Activated CD8-positive, alpha-beta T cell treated with anti-CD3 and anti-CD28 coated beads for 36 hours (primary cell): ENCODE measurements around the gene CCR1. TPM values are rescaled to one million over a fixed set of nuclear protein-coding genes. Genes with fewer than 3 reads are reported as not detected.
A peak's percentile ranks its signal among the peaks of the same experiment; 100 is the strongest.

Experiments
- ATAC-seq: fragments of 200-7000 bp; cut with Tn5 transposase; one replicate; pipeline ENCODE4 v1.10.0; 2021; ENCODE audit warnings: mild to moderate bottlenecking, moderate library complexity
- CTCF ChIA-PET: fragments of 350-600 bp; sonication (Branson Sonifier 250); formaldehyde crosslinking; loops from one replicate; lab custom pipeline; 2021; ENCODE audit warnings: antibody characterized with exemption; lab: Charles Lee
- POLR2A ChIA-PET: fragments of 350-600 bp; sonication (Branson Sonifier 250); formaldehyde crosslinking; loops from one replicate; lab custom pipeline; 2021; ENCODE audit warnings: antibody characterized with exemption; lab: Charles Lee
- DNase-seq: peaks from one replicate; pipeline ENCODE4 v3.0.0-alpha.2; 2020
- H3K27ac Mint-ChIP-seq: one replicate; pipeline ENCODE4 v1.8.0; 2021; ENCODE audit warnings: mild to moderate bottlenecking, mixed read lengths
- H3K27me3 Mint-ChIP-seq: one replicate; pipeline ENCODE4 v1.8.0; 2021; ENCODE audit warnings: mixed read lengths
- H3K36me3 Mint-ChIP-seq: one replicate; pipeline ENCODE4 v1.8.0; 2021; ENCODE audit warnings: low read depth, mixed read lengths
- H3K4me1 Mint-ChIP-seq: one replicate; pipeline ENCODE4 v1.8.0; 2021; ENCODE audit warnings: low read depth, mixed read lengths
- H3K4me3 Mint-ChIP-seq: one replicate; pipeline ENCODE4 v1.8.0; 2021; ENCODE audit warnings: mild to moderate bottlenecking, moderate library complexity, mixed read lengths
- H3K9me3 Mint-ChIP-seq: one replicate; pipeline ENCODE4 v1.8.0; 2021; ENCODE audit warnings: mixed read lengths
- CTCF ChIP-seq: fragments of 200-600 bp; IDR thresholded peaks from one replicate; pipeline ENCODE4 v1.8.0; 2022; ENCODE audit warnings: antibody characterized with exemption, mild to moderate bottlenecking
- intact Hi-C: fragments of 100-400 bp; cut with micrococcal nuclease; formaldehyde crosslinking; loops from one replicate; pipeline ENCODE4 v1.10.0; 2022
- total RNA-seq, 2 experiments: library from RNA; stranded (reverse); gene quantifications; one replicate each; pipeline ENCODE4 v1.2.3, GENCODE V29; 2021

CCR1 gene
- total RNA-seq, 2 experiments from 2014 or later: 0.67 to 1.1 TPM

GRCh38 chr3:46214751-46215352 lies 6.7 kb upstream of the CCR1 start:
- H3K27ac Mint-ChIP-seq: no peak overlapping the region
- H3K36me3 Mint-ChIP-seq: no peaks in the 10 kb centered on the region
- ATAC-seq: no peak
- peaks cover 2% of the 10 kb centered on the region for H3K9me3 Mint-ChIP-seq
- no peaks in the 10 kb centered on the region for H3K27me3 Mint-ChIP-seq
- peak; percentile 15 for TF ChIP-seq CTCF
- intact Hi-C loops: no loop called here
- ChIA-PET POLR2A (interaction anchor here (0.6 to 1.5 kb wide), 3 partner anchors 115 to 506 kb away, joined by 3 read pairs; partner anchors contain the start of genes CCR5AS and CCRL2), CTCF (interaction anchor here (0.6 to 6.9 kb wide), 15 partner anchors 10 to 415 kb away, joined by 3 to 65 read pairs (median 4); partner anchors contain the start of gene CCR5)
- no peak overlapping the region for H3K4me3 Mint-ChIP-seq
- peaks cover 4% of the 10 kb centered on the region for H3K4me1 Mint-ChIP-seq
- peak; percentile 51 for DNase-seq

DNA sequence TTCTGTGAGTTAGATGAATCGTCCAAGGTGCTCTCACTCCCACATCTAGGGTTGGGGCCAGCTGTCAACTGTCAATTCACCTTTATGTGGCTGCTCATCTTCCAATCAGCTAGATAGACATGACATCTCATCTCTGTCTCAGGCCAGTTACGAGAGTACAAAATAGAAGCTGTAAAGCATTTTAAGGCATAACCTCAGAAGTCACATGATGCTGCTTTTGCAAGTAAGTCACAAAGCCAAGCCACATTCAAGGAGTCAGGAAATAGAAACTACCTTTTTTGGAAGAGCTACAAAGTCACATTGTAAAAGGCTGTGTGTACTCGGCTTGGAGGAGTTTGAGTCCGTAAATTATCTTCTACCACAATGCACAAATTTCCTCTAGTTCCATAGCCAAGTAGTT lies 5.1 kb upstream of the CCR1 start:
- DNase-seq: peak; percentile 35
- intact Hi-C loops: no loop called here
- H3K9me3 Mint-ChIP-seq: no peaks in the 10 kb centered on the region
- CTCF ChIA-PET: interaction anchor here (0.8 to 6.9 kb wide), 17 partner anchors 11 to 275 kb away, joined by 3 to 65 read pairs (median 4); partner anchors contain the start of gene CCR5
- H3K4me3 Mint-ChIP-seq: no peak overlapping the region
- POLR2A ChIA-PET: interaction anchor here (1.3 kb wide), 1 partner anchor 56 kb away, joined by 3 read pairs; no protein-coding TSS in a partner anchor
- TF ChIP-seq CTCF: no peak
- peak; percentile 49 for ATAC-seq
- H3K4me1 Mint-ChIP-seq: peaks cover 18% of the 10 kb centered on the region
- H3K27me3 Mint-ChIP-seq: no peaks in the 10 kb centered on the region
- no peak overlapping the region for H3K27ac Mint-ChIP-seq
- H3K36me3 Mint-ChIP-seq: no peaks in the 10 kb centered on the region

DNA sequence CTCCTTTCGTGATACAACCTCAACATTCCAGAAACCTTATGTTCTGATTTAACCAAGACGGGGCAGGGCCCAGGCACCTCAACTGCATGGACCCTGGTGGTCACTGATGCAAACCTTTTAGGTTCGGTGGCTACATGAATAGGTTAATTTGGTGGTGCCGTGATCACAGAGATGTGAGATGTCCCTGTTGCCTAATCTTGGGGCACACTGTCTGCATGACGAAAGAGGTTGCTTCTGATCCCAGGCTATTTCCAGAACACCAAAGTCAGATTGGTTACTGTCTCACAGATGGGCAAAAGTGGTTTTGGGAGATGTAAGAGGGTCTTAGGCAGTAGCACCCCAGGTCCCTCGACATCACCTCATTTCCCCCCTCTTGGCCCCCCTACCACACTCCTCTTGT lies 4.0 kb upstream of the CCR1 start:
- Mint-ChIP-seq H3K27ac (no peak overlapping the region), H3K36me3 (no peaks in the 10 kb centered on the region), H3K9me3 (no peaks in the 10 kb centered on the region), H3K4me3 (no peak overlapping the region), H3K4me1 (peaks cover 22% of the 10 kb centered on the region), H3K27me3 (no peaks in the 10 kb centered on the region)
- DNase-seq: no peak
- POLR2A ChIA-PET: no interaction called here
- CTCF ChIA-PET: interaction anchor here (7.8 kb wide), 1 partner anchor 159 kb away, joined by 64 read pairs; the partner anchor contains the start of gene CCR5
- TF ChIP-seq CTCF: no peak
- no peak for ATAC-seq
- intact Hi-C loops: no loop called here

GRCh38 chr3:46209746-46210470 lies 1.8 kb upstream of the CCR1 start:
- Mint-ChIP-seq H3K27me3 (no peaks in the 10 kb centered on the region), H3K4me1 (peaks cover 22% of the 10 kb centered on the region), H3K36me3 (no peaks in the 10 kb centered on the region), H3K4me3 (no peak overlapping the region), H3K9me3 (no peaks in the 10 kb centered on the region), H3K27ac (no peak overlapping the region)
- CTCF ChIA-PET: interaction anchor here (0.6 to 7.8 kb wide), 6 partner anchors 112 to 942 kb away, joined by 3 to 64 read pairs (median 6); partner anchors contain the start of gene CCR5
- TF ChIP-seq CTCF: no peak
- intact Hi-C loops: loop anchor here (5.0 kb wide), 2 partner anchors 113 to 162 kb away; partner anchors contain the start of gene CCR5
- ATAC-seq (no peak), DNase-seq (no peak)
- POLR2A ChIA-PET: interaction anchor here (1.3 kb wide), 1 partner anchor 19 kb away, joined by 4 read pairs; no protein-coding TSS in a partner anchor
